Thyroid gland (tissue), 4 donors: Measurements from ENCODE around the gene SLC5A11. TPM values are rescaled to one million over a fixed set of nuclear protein-coding genes. Genes with fewer than 3 reads are reported as not detected.

ENCODE experiments used
- DNase-seq, 2 donors: peaks; one replicate each; pipeline ENCODE4 v3.0.0-alpha.2; 2019
- H3K27ac ChIP-seq, 3 donors: fragments of 200-600 bp; sonication (generic); 1 replicate in 2 of 3; 2 replicates in 1 of 3; pipeline ENCODE4 v1.5.1; 2016 to 2019; ENCODE audit warnings: mild to moderate bottlenecking in 1 of 3, moderate library complexity in 1 of 3
- H3K27me3 ChIP-seq: fragments of 200-600 bp; sonication (generic); one replicate; pipeline ENCODE4 v1.5.1; 2019
- H3K36me3 ChIP-seq, 2 donors: fragments of 200-600 bp; sonication (generic); one replicate each; pipeline ENCODE4 v1.5.1; 2016 to 2019
- H3K4me1 ChIP-seq, 2 donors: fragments of 200-600 bp; sonication (generic); one replicate each; pipeline ENCODE4 v1.5.1; 2017 to 2019
- H3K4me3 ChIP-seq, 3 donors: fragments of 200-600 bp; sonication (generic); replicated peaks in 1 of 3; 1 replicate in 2 of 3; 2 replicates in 1 of 3; pipeline ENCODE4 v1.5.1; 2016; ENCODE audit warnings: mild to moderate bottlenecking in 1 of 3
- H3K9me3 ChIP-seq: fragments of 200-600 bp; sonication (generic); one replicate; pipeline ENCODE4 v1.5.1; 2017
- POLR2A ChIP-seq, 2 donors: fragments of 450-650 bp; IDR thresholded peaks; one replicate each; pipeline ENCODE4 v1.6.1; 2017; ENCODE audit warnings: antibody characterized with exemption in 2 of 2, mild to moderate bottlenecking in 2 of 2, moderate library complexity in 1 of 2
- WGBS, 2 donors: methylation state at CpG; one replicate each; pipeline ENCODE4 v1.1.5; 2017; 5-methylcytosine and 5-hydroxymethylcytosine counted together
- intact Hi-C: fragments of 100-400 bp; cut with DNase I; formaldehyde crosslinking; loops from one replicate; pipeline ENCODE4 v1.15.1; 2023
- total RNA-seq, 4 donors: library from RNA; depleted of rRNA; stranded (reverse); fragments of >200 nt; gene quantifications; one replicate each; pipeline ENCODE4 v1.2.3, GENCODE V29; 2016
- TF ChIP-seq, protein P1 (sequence below), 6 experiments: fragments of 200-600 bp in 3 of 6; fragments of 450-650 bp in 3 of 6; sonication (generic) in 3 of 6; IDR thresholded peaks; one replicate each; pipeline ENCODE4 v1.5.1; 2016 to 2019; ENCODE audit warnings: antibody characterized with exemption in 6 of 6, mild to moderate bottlenecking in 2 of 6, inconsistent platforms in 1 of 6, moderate library complexity in 1 of 6

Gene SLC5A11
- total RNA-seq, 4 donors from 2014 or later = 0.22 TPM; not detected in 3

DNA sequence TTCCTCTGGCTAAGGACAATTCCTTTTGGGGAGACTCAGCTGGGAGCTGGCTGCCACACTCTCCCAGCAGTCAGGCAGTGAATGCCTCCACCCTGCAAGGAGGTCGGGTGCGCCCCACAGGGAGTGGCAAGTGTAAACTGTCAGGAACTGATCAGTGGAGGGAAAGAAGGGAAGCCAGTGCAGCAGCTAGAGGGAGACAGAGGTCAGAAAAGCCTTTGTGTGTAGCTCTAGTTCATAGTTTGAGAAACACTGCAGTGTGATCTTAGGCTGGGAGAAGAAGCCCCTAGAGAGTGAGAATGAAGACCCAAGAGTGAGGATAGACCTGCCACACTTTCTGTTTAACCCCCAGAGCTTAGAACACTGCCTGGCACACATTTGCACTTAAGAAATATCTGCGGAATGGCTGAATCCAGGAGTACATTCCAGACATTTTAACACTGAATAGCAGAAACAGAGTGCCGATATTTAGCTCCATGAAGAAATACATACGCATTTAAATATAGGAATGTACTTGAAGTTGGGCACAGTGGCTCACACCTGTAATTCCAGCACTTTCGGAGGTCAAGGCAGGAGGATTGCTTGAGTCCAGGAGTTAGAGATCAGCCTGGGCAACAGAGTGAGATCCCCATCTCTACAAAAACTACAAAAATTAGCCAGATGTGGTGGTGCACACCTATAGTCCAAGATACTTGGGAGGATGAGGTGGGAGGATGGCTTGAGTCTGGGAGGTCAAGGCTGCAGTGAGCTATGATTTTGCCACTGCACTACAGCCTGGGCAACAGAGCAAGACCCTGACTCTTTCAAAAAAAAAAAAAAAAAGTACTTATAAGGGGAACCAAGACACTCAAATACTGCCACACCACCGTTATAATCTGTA, 11.1 kb upstream of the SLC5A11 start:
- WGBS, 2 donors = 68 to 69% methylated on average over 7 of the region's 7 CpGs
- peaks cover 7 to 13% of the 10 kb centered on the region in 2 donors for H3K4me1 ChIP-seq
- H3K27ac ChIP-seq = no peak overlapping the region
- no peaks in the 10 kb centered on the region for H3K36me3 ChIP-seq
- DNase-seq = peak in 1 of 2 donors; percentile 7
- TF ChIP-seq POLR2A (IDR thresholded peaks at IDR 0.05) = no peak
- TF ChIP-seq, protein P1, sequence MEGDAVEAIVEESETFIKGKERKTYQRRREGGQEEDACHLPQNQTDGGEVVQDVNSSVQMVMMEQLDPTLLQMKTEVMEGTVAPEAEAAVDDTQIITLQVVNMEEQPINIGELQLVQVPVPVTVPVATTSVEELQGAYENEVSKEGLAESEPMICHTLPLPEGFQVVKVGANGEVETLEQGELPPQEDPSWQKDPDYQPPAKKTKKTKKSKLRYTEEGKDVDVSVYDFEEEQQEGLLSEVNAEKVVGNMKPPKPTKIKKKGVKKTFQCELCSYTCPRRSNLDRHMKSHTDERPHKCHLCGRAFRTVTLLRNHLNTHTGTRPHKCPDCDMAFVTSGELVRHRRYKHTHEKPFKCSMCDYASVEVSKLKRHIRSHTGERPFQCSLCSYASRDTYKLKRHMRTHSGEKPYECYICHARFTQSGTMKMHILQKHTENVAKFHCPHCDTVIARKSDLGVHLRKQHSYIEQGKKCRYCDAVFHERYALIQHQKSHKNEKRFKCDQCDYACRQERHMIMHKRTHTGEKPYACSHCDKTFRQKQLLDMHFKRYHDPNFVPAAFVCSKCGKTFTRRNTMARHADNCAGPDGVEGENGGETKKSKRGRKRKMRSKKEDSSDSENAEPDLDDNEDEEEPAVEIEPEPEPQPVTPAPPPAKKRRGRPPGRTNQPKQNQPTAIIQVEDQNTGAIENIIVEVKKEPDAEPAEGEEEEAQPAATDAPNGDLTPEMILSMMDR (IDR thresholded peaks at IDR 0.05) = peak in 2 of 6 experiments; percentile 22 to 44
- H3K4me3 ChIP-seq = no peak overlapping the region
- intact Hi-C loops = no loop called here
- H3K27me3 ChIP-seq = no peaks in the 10 kb centered on the region
- H3K9me3 ChIP-seq = no peaks in the 10 kb centered on the region

DNA sequence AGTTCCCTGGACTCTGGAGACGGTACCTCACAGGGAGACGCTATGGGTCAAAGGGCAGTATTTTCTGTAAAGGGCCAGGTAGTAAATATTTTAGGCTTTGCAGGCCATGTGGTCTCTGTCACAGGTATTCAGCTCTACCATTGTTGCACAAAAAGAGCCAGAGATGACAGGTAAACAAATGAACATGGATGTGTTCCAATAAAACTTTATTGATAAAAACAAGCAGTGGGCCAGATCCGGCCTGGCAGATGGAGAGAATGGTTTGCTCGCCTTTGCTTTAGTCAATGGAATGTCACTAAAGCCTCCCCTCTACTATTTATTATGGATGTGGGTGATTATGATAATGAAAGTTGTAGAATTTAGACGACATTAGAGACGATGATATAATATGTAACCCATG, 8.9 kb upstream of the SLC5A11 start:
- H3K4me3 ChIP-seq = no peak overlapping the region
- no peaks in the 10 kb centered on the region for H3K27me3 ChIP-seq
- TF ChIP-seq, protein P1 (IDR thresholded peaks at IDR 0.05) = no peak
- TF ChIP-seq POLR2A (IDR thresholded peaks at IDR 0.05) = no peak
- whole genome bisulfite sequencing, 2 donors = 65 to 89% methylated on average over 6 of the region's 6 CpGs
- DNase-seq = no peak
- H3K9me3 ChIP-seq = no peaks in the 10 kb centered on the region
- intact Hi-C loops = no loop called here
- H3K36me3 ChIP-seq = no peaks in the 10 kb centered on the region
- no peak overlapping the region for H3K27ac ChIP-seq
- peaks cover 9 to 14% of the 10 kb centered on the region in 2 donors for H3K4me1 ChIP-seq

DNA sequence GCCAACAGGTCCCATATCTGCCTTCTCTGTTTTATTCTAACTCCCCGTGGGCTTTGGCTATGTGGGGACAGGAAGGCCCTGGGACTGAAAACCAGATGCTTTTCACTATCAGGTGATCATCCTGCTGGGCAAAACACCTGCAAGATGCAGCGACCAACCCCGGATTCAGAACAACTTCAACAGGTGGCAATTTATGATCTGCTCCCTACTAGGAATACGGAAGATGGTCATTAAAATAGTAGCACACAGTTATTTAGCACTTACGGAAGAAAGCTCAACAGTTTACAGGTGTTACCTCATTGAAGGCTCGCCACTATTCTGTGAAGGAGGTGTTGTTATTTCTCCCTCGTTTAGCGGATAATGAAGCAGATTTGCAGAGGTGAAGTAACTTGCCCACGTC, 7.8 kb upstream of the SLC5A11 start:
- Histone ChIP-seq H3K27ac (no peak overlapping the region), H3K36me3 (no peaks in the 10 kb centered on the region), H3K4me3 (no peak overlapping the region), H3K9me3 (no peaks in the 10 kb centered on the region), H3K4me1 (peaks cover 9 to 14% of the 10 kb centered on the region in 2 donors), H3K27me3 (no peaks in the 10 kb centered on the region)
- TF ChIP-seq POLR2A (IDR thresholded peaks at IDR 0.05) = no peak
- TF ChIP-seq, protein P1 (IDR thresholded peaks at IDR 0.05) = no peak
- 85 to 86% methylated on average over 9 of the region's 9 CpGs for WGBS, 2 donors
- intact Hi-C loops = no loop called here
- no peak for DNase-seq

DNA sequence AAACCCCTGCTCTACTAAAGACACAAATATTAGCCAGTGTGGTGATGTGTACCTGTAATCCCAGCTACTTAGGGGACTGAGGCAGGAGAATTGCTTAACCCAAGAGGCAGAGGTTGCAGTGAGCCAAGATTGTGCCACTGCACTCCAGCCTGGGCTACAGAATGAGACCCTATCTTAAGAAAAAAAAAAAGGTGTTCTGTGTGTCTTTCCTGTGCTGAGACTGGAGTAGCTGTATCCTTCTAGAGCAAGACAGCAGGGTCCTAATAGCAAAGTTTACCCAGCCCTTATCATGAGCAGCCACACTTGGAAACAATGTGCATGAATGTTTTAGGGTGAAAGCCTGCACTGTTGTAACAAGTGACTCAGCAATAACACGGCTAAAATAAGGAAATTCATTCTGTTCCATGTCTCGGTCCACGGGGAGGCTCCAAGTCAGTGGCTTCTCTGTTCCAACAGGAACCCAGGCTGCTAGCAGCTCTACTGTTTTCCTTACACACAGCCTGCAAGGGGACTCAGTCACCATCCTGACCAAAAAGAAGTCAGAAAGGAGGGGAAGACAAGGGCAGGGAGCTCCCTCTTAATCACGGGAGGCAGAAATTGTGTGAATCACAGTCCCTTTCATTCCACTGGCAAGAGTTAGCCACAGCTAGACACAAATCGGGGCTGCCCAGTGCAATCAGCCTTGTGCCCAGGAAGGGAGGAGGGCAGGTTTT, 7.1 kb upstream of the SLC5A11 start:
- H3K27ac ChIP-seq = no peak overlapping the region
- H3K27me3 ChIP-seq = no peaks in the 10 kb centered on the region
- no peak for TF ChIP-seq POLR2A (IDR thresholded peaks at IDR 0.05)
- TF ChIP-seq, protein P1 (IDR thresholded peaks at IDR 0.05) = no peak
- WGBS, 2 donors = 20 to 30% methylated on average over 5 of the region's 5 CpGs
- no peaks in the 10 kb centered on the region for H3K36me3 ChIP-seq
- peaks cover 9 to 14% of the 10 kb centered on the region in 2 donors for H3K4me1 ChIP-seq
- no peak overlapping the region for H3K4me3 ChIP-seq
- intact Hi-C loops = no loop called here
- DNase-seq = peak; percentile 27 to 61
- H3K9me3 ChIP-seq = no peaks in the 10 kb centered on the region
